K562 (cell line): ENCODE measurements around the gene LRP2. TPM values are rescaled to one million over a fixed set of nuclear protein-coding genes. Genes with fewer than 3 reads are reported as not detected.

ENCODE experiments used
- ATAC-seq: fragments of 200-7000 bp; cut with Tn5 transposase; 3 replicates; pipeline ENCODE4 v1.9.1; 2020; ENCODE audit warnings: moderate library complexity
- BruUV-seq: library from RNA; stranded (reverse); fragments of 400-500 nt; replicated peaks from 2 replicates; lab custom pipeline; 2021; lab: Mats Ljungman, UMichigan
- CTCF ChIA-PET: fragments of 300-600 bp; formaldehyde crosslinking; extraction: SDS; loops from one replicate; lab custom pipeline; 2021; ENCODE audit warnings: low intra/inter-chr PET ratio; lab: Yijun Ruan, JAX
- POLR2A ChIA-PET: fragments of 300-600, 350-650 bp; sonication (Branson Sonifier 250); formaldehyde crosslinking; extraction: SDS; loops from one replicate; lab custom pipeline; 2021; ENCODE audit warnings: antibody characterized with exemption, inconsistent platforms; lab: Yijun Ruan, JAX
- DNase-seq, 4 experiments: peaks; one replicate each; pipeline versions ENCODE4 v3.0.0 to v3.0.0-alpha.2; 2011 to 2018; ENCODE audit warnings: low spot score in 3 of 4, mixed read lengths in 3 of 4; ENCODE audit errors: extremely low read depth in 1 of 4
- FAIRE-seq: peaks from 2 replicates; lab custom pipeline; 2011; peaks lifted over from hg19 to GRCh38; lab: Jason Lieb, UNC
- H2AFZ ChIP-seq: 2 replicates; pipeline ENCODE4 v1.6.0; 2011; ENCODE audit warnings: low read depth, low read length, control low read depth, inconsistent platforms
- H3K27ac ChIP-seq: fragments of 200-600 bp; 3 replicates; pipeline ENCODE4 v1.8.0; 2011; ENCODE audit warnings: low read depth, mild to moderate bottlenecking, control low read depth, inconsistent platforms, low read length, moderate library complexity, mixed read lengths; ENCODE audit errors: extremely low read depth
- H3K27me3 ChIP-seq, 2 experiments: fragments of 300-600 bp in 1 of 2; 2 replicates in 1 of 2; 3 replicates in 1 of 2; pipeline versions ENCODE4 v1.6.0 to v1.8.0; 2011; ENCODE audit warnings: inconsistent platforms in 2 of 2, low read length in 2 of 2, mild to moderate bottlenecking in 1 of 2, mixed read lengths in 1 of 2, moderate library complexity in 1 of 2; ENCODE audit not compliant: control insufficient read depth in 2 of 2, insufficient read depth in 2 of 2
- H3K36me3 ChIP-seq: fragments of 300-600 bp; 3 replicates; pipeline ENCODE4 v1.8.0; 2011; ENCODE audit warnings: mild to moderate bottlenecking, low read length, inconsistent platforms; ENCODE audit not compliant: control insufficient read depth, insufficient read depth
- H3K4me1 ChIP-seq, 2 experiments: fragments of 200-600 bp in 1 of 2; replicated peaks in 1 of 2; 2 replicates in 1 of 2; 3 replicates in 1 of 2; pipeline versions ENCODE4 v1.5.1 to v1.8.0; 2011; ENCODE audit warnings: inconsistent platforms in 2 of 2, low read length in 2 of 2, mild to moderate bottlenecking in 1 of 2, mixed read lengths in 1 of 2, moderate library complexity in 1 of 2; ENCODE audit not compliant: control insufficient read depth in 2 of 2, insufficient read depth in 2 of 2
- H3K4me2 ChIP-seq: 2 replicates; pipeline ENCODE4 v1.6.1; 2011; ENCODE audit warnings: low read length, control low read depth, inconsistent platforms, mixed read lengths; ENCODE audit not compliant: insufficient read depth
- H3K4me3 ChIP-seq: fragments of 200-600 bp; sonication (generic), shearing (Covaris generic); 2 replicates; pipeline ENCODE4 v1.5.1; 2016; ENCODE audit warnings: control low read depth, inconsistent platforms
- H3K79me2 ChIP-seq: fragments of 200-600 bp; 3 replicates; pipeline ENCODE4 v1.8.0; 2011; ENCODE audit warnings: low read length, inconsistent platforms; ENCODE audit not compliant: control insufficient read depth, insufficient read depth
- H3K9ac ChIP-seq, 2 experiments: 2 replicates each; pipeline versions ENCODE4 v1.6.0 to v1.6.1; 2011; ENCODE audit warnings: low read depth in 2 of 2, low read length in 2 of 2, control low read depth in 1 of 2, inconsistent platforms in 1 of 2, mild to moderate bottlenecking in 1 of 2, mixed read lengths in 1 of 2; ENCODE audit not compliant: insufficient read depth in 1 of 2
- H3K9me1 ChIP-seq: one replicate; pipeline ENCODE4 v1.6.0; 2011; ENCODE audit warnings: inconsistent platforms, mild to moderate bottlenecking, low read length, moderate library complexity; ENCODE audit not compliant: control insufficient read depth, insufficient read depth
- H3K9me3 ChIP-seq: replicated peaks from 2 replicates; pipeline ENCODE4 v1.5.1; 2011; ENCODE audit warnings: low read depth, low read length, inconsistent platforms; ENCODE audit not compliant: control insufficient read depth, insufficient read depth
- H4K20me1 ChIP-seq: replicated peaks from 2 replicates; pipeline ENCODE4 v1.6.1; 2011; ENCODE audit warnings: low read length, inconsistent platforms, mixed read lengths; ENCODE audit not compliant: control insufficient read depth, insufficient read depth
- ATF7 ChIP-seq: fragments of 450-650 bp; IDR thresholded peaks from 2 replicates; pipeline ENCODE4 v1.7.1; 2014; ENCODE audit warnings: mild to moderate bottlenecking, moderate library complexity
- DDX20 ChIP-seq: fragments of 450-650 bp; IDR thresholded peaks from 2 replicates; pipeline ENCODE4 v1.6.1; 2016; ENCODE audit warnings: missing genetic modification characterization, low read depth, mild to moderate bottlenecking, missing compliant biosample characterization, moderate library complexity
- FOSL1 ChIP-seq: fragments of 200-800 bp; sonication (Bioruptor generic); conservative IDR thresholded peaks from 2 replicates; pipeline ENCODE4 v1.6.1; 2016; ENCODE audit warnings: missing genetic modification characterization, missing compliant biosample characterization
- IFI16 ChIP-seq: fragments of 250-450 bp; sonication (Bioruptor Pico); IDR thresholded peaks from 2 replicates; pipeline ENCODE4 v2.1.2; 2022; ENCODE audit warnings: mild to moderate bottlenecking, inconsistent platforms
- SIX5 ChIP-seq, 2 experiments: IDR thresholded peaks; 2 replicates each; pipeline ENCODE4 v1.6.1; 2011; ENCODE audit warnings: low read length in 2 of 2, borderline replicate concordance in 1 of 2, low read depth in 1 of 2, mild to moderate bottlenecking in 1 of 2, moderate library complexity in 1 of 2; ENCODE audit not compliant: insufficient read depth in 1 of 2
- SMC3 ChIP-seq: conservative IDR thresholded peaks from 2 replicates; pipeline ENCODE4 v1.6.1; 2011; ENCODE audit warnings: low read depth, low read length, improper control_type of control experiment; ENCODE audit not compliant: insufficient read depth
- SNIP1 ChIP-seq: fragments of 450-650 bp; IDR thresholded peaks from 2 replicates; pipeline ENCODE4 v1.7.1; 2017; ENCODE audit warnings: low read depth, mild to moderate bottlenecking
- SOX6 ChIP-seq: fragments of 450-650 bp; IDR thresholded peaks from 2 replicates; pipeline ENCODE4 v1.6.1; 2014; ENCODE audit warnings: mild to moderate bottlenecking
- ZBTB43 ChIP-seq: sonication (generic); formaldehyde crosslinking; IDR thresholded peaks from 2 replicates; pipeline ENCODE4 v1.8.0; 2023; ENCODE audit warnings: mild to moderate bottlenecking, missing genetic modification reagents
- ZNF175 ChIP-seq: fragments of 200-800 bp; sonication (Bioruptor generic); IDR thresholded peaks from 2 replicates; pipeline ENCODE4 v1.6.1; 2016; ENCODE audit warnings: low read depth, mild to moderate bottlenecking, missing genetic modification characterization, missing compliant biosample characterization
- whole genome bisulfite sequencing: fragments of 100-300 bp; shearing (Covaris generic); methylation state at CpG from one replicate; pipeline ENCODE4 v1.1.6; 2016; ENCODE audit warnings: low coverage, mixed read lengths; ENCODE audit not compliant: insufficient coverage; ENCODE audit errors: missing lambda C conversion rate; 5-methylcytosine and 5-hydroxymethylcytosine counted together
- in situ Hi-C: fragments of 300-500 bp; cut with MboI; formaldehyde crosslinking; loops from 4 replicates; pipeline ENCODE4 v1.15.0; 2018; ENCODE audit warnings: inconsistent platforms, mixed read lengths
- intact Hi-C: fragments of 100-400 bp; cut with micrococcal nuclease; formaldehyde crosslinking; loops from 2 replicates; pipeline ENCODE4 v1.14.2; 2022
- polyA plus RNA-seq, 8 experiments: library from polyadenylated mRNA; depleted of rRNA in 4 of 8; stranded (reverse) in 5 of 8; unstranded in 3 of 8; fragments of >200 nt; fragmentation: Nextera tagmentation in 2 of 8; fragmentation: Illumina TruSeq in 1 of 8; extraction: Ambion mirVana in 2 of 8; extraction: Trizol in 1 of 8; gene quantifications; 2 replicates each; pipeline versions ENCODE4 v1.2.1 to v1.2.3, GENCODE V29; 2011 to 2014; ENCODE audit warnings: inconsistent platforms in 1 of 8, missing spikeins in 1 of 8
- total RNA-seq, 7 experiments: library from RNA; depleted of rRNA in 6 of 7; stranded (reverse); fragments of >200 nt in 6 of 7; fragmentation: Illumina TruSeq in 2 of 7; extraction: Trizol in 2 of 7; gene quantifications; 2 replicates each; pipeline versions ENCODE4 v1.2.1 to v1.2.3, GENCODE V29; 2011 to 2021; ENCODE audit warnings: low replicate concordance in 1 of 7
- TF ChIP-seq, protein P1 (sequence below): fragments of 250-450 bp; sonication (Bioruptor Pico); IDR thresholded peaks from 2 replicates; pipeline ENCODE4 v1.4.0; 2020; ENCODE audit warnings: mild to moderate bottlenecking, moderate library complexity, borderline replicate concordance

The LRP2 gene
- total and polyA plus RNA-seq, 9 of the 15 experiments (the other 6 are each of a cell fraction or from before 2014, with no cell fraction given) = 0.04 to 0.18 (median 0.11) TPM; not detected in 1

DNA sequence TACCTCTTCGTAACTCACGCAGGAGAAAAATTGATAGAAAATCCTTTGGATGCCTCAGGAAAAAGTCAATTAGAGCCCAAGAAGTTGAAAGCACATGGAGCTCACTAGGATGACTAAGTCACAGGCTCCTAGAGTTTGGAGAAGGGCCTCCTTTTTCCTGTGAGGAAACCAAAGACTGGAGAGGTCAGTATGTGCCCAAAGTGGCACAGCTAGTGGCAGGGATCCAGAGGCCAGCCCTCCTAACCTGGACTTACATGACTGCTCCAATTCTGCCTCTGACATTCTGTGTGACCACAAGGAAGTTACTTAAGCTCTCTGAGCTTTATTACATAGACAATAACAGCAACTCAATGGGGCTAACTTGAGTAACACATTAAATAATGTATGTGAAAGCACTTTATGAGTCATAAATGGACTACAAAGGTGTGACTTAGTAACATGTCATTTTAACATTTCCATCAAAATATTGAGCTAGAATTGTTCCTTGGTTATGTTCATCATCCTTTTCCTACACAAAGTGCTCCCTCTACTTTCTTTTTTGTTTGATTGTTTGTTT, 201.3 kb downstream of the LRP2 start:
- Histone ChIP-seq H4K20me1 (no peaks in the 10 kb centered on the region), H3K9ac (no peak overlapping the region), H3K79me2 (no peaks in the 10 kb centered on the region), H3K9me3 (no peaks in the 10 kb centered on the region), H3K4me3 (no peak overlapping the region), H3K4me2 (no peak overlapping the region), H3K36me3 (no peaks in the 10 kb centered on the region), H3K9me1 (no peaks in the 10 kb centered on the region), H3K27ac (no peak overlapping the region), H3K27me3 (peaks cover 0 to 4% of the 10 kb centered on the region in 2 experiments; a peak in 1 of 5 replicates), H3K4me1 (peaks cover 0 to 7% of the 10 kb centered on the region in 2 experiments; a peak in 4 of 5 replicates), H2AFZ (0 out of 2 replicates have a peak overlapping the region, but pooled peaks have one; percentile 9)
- in situ Hi-C loops (no loop called here), intact Hi-C loops (no loop called here)
- ATAC-seq = no peak
- DNase-seq = no peak
- BruUV-seq = no TSS peak
- ChIA-PET CTCF (no interaction called here), POLR2A (interaction anchor here (0.6 kb wide), 1 partner anchor 507 kb away, joined by 3 read pairs; no protein-coding TSS in a partner anchor)
- 34% methylated on average over 2 of the region's 2 CpGs for WGBS
- FAIRE-seq = no peak
- TF ChIP-seq DDX20 (tag) (no peak), SNIP1 (no peak), ATF7 (no peak), ZNF175 (CRISPR knock-in tag) (no peak)

DNA sequence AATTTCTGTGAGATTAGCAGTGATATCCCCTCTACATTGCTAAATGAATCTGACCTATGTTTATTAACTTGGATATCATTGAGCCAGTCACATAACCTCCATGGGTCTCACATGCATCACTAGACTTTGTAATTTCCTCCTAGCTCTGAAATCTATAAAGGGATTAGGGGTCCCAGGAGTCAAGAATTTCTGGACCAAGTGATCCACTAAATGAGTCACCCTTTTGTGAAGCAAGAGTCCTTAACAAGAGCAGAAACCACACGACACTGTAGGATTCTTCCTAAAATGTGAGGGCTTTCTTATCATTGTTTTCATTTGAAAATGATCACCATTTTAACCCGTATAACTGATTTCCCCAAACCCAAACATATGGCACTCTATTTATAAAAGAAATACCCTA, 202.6 kb downstream of the LRP2 start:
- Histone ChIP-seq H3K36me3 (no peaks in the 10 kb centered on the region), H3K27me3 (peaks cover 0 to 4% of the 10 kb centered on the region in 2 experiments; a peak in 1 of 5 replicates), H3K79me2 (no peaks in the 10 kb centered on the region), H3K27ac (no peak overlapping the region), H4K20me1 (no peaks in the 10 kb centered on the region), H3K4me2 (no peak overlapping the region), H3K9me3 (no peaks in the 10 kb centered on the region), H3K4me1 (peaks cover 0 to 7% of the 10 kb centered on the region in 2 experiments; a peak in 4 of 5 replicates), H3K4me3 (no peak overlapping the region), H3K9ac (no peak overlapping the region), H2AFZ (no peak overlapping the region), H3K9me1 (no peaks in the 10 kb centered on the region)
- intact Hi-C loops (no loop called here), in situ Hi-C loops (no loop called here)
- ChIA-PET POLR2A (no interaction called here), CTCF (no interaction called here)
- WGBS = 0% methylated on average over 2 of the region's 2 CpGs
- no peak for DNase-seq
- no peak for ATAC-seq
- FAIRE-seq = no peak
- no TSS peak for BruUV-seq
- no peak for TF ChIP-seq IFI16 (CRISPR knock-in tag)
- no peak for TF ChIP-seq SOX6
- TF ChIP-seq SIX5 (IDR thresholded peaks at IDR 0.05; ENCODE audit: borderline replicate concordance in 1 of 2, insufficient read depth in 1 of 2, low read depth in 1 of 2, low read length in 2 of 2) = no peak
- TF ChIP-seq SMC3 = no peak
- peak; percentile 66 for TF ChIP-seq FOSL1 (tag)
- TF ChIP-seq ZBTB43 (CRISPR knock-in tag) = no peak
- TF ChIP-seq, protein P1, sequence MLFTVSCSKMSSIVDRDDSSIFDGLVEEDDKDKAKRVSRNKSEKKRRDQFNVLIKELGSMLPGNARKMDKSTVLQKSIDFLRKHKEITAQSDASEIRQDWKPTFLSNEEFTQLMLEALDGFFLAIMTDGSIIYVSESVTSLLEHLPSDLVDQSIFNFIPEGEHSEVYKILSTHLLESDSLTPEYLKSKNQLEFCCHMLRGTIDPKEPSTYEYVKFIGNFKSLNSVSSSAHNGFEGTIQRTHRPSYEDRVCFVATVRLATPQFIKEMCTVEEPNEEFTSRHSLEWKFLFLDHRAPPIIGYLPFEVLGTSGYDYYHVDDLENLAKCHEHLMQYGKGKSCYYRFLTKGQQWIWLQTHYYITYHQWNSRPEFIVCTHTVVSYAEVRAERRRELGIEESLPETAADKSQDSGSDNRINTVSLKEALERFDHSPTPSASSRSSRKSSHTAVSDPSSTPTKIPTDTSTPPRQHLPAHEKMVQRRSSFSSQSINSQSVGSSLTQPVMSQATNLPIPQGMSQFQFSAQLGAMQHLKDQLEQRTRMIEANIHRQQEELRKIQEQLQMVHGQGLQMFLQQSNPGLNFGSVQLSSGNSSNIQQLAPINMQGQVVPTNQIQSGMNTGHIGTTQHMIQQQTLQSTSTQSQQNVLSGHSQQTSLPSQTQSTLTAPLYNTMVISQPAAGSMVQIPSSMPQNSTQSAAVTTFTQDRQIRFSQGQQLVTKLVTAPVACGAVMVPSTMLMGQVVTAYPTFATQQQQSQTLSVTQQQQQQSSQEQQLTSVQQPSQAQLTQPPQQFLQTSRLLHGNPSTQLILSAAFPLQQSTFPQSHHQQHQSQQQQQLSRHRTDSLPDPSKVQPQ (CRISPR knock-in tag) = no peak
